ENCODE results near the gene AJAP1.

GRCh38 chr1:4736254-4736653 is 81.8 kb downstream of the AJAP1 start:
- TF ChIP-seq, protein P1, sequence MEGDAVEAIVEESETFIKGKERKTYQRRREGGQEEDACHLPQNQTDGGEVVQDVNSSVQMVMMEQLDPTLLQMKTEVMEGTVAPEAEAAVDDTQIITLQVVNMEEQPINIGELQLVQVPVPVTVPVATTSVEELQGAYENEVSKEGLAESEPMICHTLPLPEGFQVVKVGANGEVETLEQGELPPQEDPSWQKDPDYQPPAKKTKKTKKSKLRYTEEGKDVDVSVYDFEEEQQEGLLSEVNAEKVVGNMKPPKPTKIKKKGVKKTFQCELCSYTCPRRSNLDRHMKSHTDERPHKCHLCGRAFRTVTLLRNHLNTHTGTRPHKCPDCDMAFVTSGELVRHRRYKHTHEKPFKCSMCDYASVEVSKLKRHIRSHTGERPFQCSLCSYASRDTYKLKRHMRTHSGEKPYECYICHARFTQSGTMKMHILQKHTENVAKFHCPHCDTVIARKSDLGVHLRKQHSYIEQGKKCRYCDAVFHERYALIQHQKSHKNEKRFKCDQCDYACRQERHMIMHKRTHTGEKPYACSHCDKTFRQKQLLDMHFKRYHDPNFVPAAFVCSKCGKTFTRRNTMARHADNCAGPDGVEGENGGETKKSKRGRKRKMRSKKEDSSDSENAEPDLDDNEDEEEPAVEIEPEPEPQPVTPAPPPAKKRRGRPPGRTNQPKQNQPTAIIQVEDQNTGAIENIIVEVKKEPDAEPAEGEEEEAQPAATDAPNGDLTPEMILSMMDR (IDR thresholded peaks at IDR 0.05; ENCODE audit: poor library complexity, severe bottlenecking), result no peak
- TF ChIP-seq EZH2 (IDR thresholded peaks at IDR 0.05; ENCODE audit: borderline replicate concordance, insufficient read depth, low read length, poor library complexity, severe bottlenecking), result no peak
- TF ChIP-seq REST (IDR thresholded peaks at IDR 0.05; ENCODE audit: borderline replicate concordance), result no peak
- TF ChIP-seq RAD21 (conservative IDR thresholded peaks at IDR 0.05), result no peak
- no peak for TF ChIP-seq EP300 (conservative IDR thresholded peaks at IDR 0.05; ENCODE audit: poor library complexity, severe bottlenecking)
- no peak for TF ChIP-seq SMC3 (conservative IDR thresholded peaks at IDR 0.05; ENCODE audit: poor library complexity)
- no peak for TF ChIP-seq MXI1 (conservative IDR thresholded peaks at IDR 0.05; ENCODE audit: poor library complexity, severe bottlenecking)
- TF ChIP-seq POLR2AphosphoS5 (IDR thresholded peaks at IDR 0.05), result no peak

All from neural cell (in vitro differentiated cells).